T-cell (primary cell): ENCODE data around the gene UTS2B. TPM values are rescaled to one million over a fixed set of nuclear protein-coding genes. Genes with fewer than 3 reads are reported as not detected.

Source experiments
- ATAC-seq, 4 experiments: fragments of 200-7000 bp in 3 of 4; fragments of 150-1000 bp in 1 of 4; cut with Tn5 transposase; replicated peaks in 1 of 4; 1 replicate in 3 of 4; 2 replicates in 1 of 4; pipeline ENCODE4 v1.10.0; 2021; ENCODE audit warnings: moderate library complexity in 3 of 4, mild to moderate bottlenecking in 2 of 4, moderate number of reproducible peaks in 1 of 4
- CTCF ChIA-PET, 2 donors: fragments of 300-600 bp; sonication (Branson Sonifier 250); formaldehyde crosslinking; loops; one replicate each; lab custom pipeline; 2022; ENCODE audit warnings: antibody characterized with exemption in 2 of 2; lab: Charles Lee
- POLR2A ChIA-PET, 2 donors: fragments of 300-600 bp; sonication (Branson Sonifier 250); formaldehyde crosslinking; loops; one replicate each; lab custom pipeline; 2022; ENCODE audit warnings: antibody characterized with exemption in 2 of 2; lab: Charles Lee
- DNase-seq, 35 experiments: peaks; one replicate each; pipeline versions ENCODE4 v3.0.0 to v3.0.0-alpha.2; 2013 to 2023
- H3K27ac ChIP-seq: one replicate; pipeline ENCODE4 v1.5.1; 2013; ENCODE audit warnings: low read length
- H3K27me3 ChIP-seq, 2 experiments: replicated peaks in 1 of 2; 1 replicate in 1 of 2; 2 replicates in 1 of 2; pipeline versions ENCODE4 v1.6.1 to v1.7.0; 2013; ENCODE audit warnings: low read length in 1 of 2, mixed read lengths in 1 of 2; ENCODE audit not compliant: control insufficient read depth in 2 of 2, insufficient read depth in 2 of 2; ENCODE audit errors: extremely low read depth in 1 of 2
- H3K36me3 ChIP-seq, 2 donors: 1 replicate in 1 of 2; 2 replicates in 1 of 2; pipeline versions ENCODE4 v1.6.1 to v1.7.0; 2013; ENCODE audit warnings: low read length in 1 of 2; ENCODE audit not compliant: control insufficient read depth in 2 of 2, insufficient read depth in 1 of 2; ENCODE audit errors: extremely low read depth in 1 of 2
- H3K4me1 ChIP-seq, 2 experiments: 1 replicate in 1 of 2; 2 replicates in 1 of 2; pipeline versions ENCODE4 v1.6.1 to v1.7.0; 2013; ENCODE audit warnings: low read length in 2 of 2, mixed read lengths in 1 of 2; ENCODE audit not compliant: insufficient read depth in 2 of 2, control insufficient read depth in 1 of 2; ENCODE audit errors: extremely low read depth in 1 of 2
- H3K4me3 ChIP-seq, 2 donors: 1 replicate in 1 of 2; 2 replicates in 1 of 2; pipeline versions ENCODE4 v1.5.1 to v1.7.0; 2013; ENCODE audit warnings: mild to moderate bottlenecking in 2 of 2, low read length in 1 of 2, moderate library complexity in 1 of 2; ENCODE audit not compliant: control insufficient read depth in 1 of 2; ENCODE audit errors: extremely low read depth in 1 of 2
- H3K9me3 ChIP-seq: 2 replicates; pipeline ENCODE4 v1.7.0; 2013
- H3K27ac Mint-ChIP-seq, 2 donors: one replicate each; pipeline ENCODE4 v1.8.0; 2020 to 2021; ENCODE audit warnings: mild to moderate bottlenecking in 2 of 2, mixed read lengths in 2 of 2
- H3K27me3 Mint-ChIP-seq, 2 donors: one replicate each; pipeline ENCODE4 v1.8.0; 2021 to 2022; ENCODE audit warnings: mixed read lengths in 2 of 2
- H3K36me3 Mint-ChIP-seq: one replicate; pipeline ENCODE4 v1.8.0; 2021; ENCODE audit warnings: mixed read lengths
- H3K4me1 Mint-ChIP-seq, 3 donors: one replicate each; pipeline ENCODE4 v1.8.0; 2020 to 2022; ENCODE audit warnings: mixed read lengths in 3 of 3, mild to moderate bottlenecking in 1 of 3
- H3K4me3 Mint-ChIP-seq, 3 donors: one replicate each; pipeline ENCODE4 v1.8.0; 2020 to 2022; ENCODE audit warnings: mild to moderate bottlenecking in 3 of 3, mixed read lengths in 3 of 3, moderate library complexity in 3 of 3
- H3K9me3 Mint-ChIP-seq, 3 donors: one replicate each; pipeline ENCODE4 v1.8.0; 2020 to 2022; ENCODE audit warnings: mixed read lengths in 3 of 3
- WGBS: methylation state at CpG from one replicate; pipeline ENCODE4 v1.1.5; 2013; ENCODE audit warnings: missing lambda C conversion rate; ENCODE audit not compliant: insufficient coverage; 5-methylcytosine and 5-hydroxymethylcytosine counted together
- total RNA-seq, 35 experiments: library from RNA in 6 of 35; stranded (reverse) in 6 of 35; fragments of 120-200 nt in 1 of 35; gene quantifications; one replicate each; pipeline versions ENCODE4 v1.2.1 to v1.2.4 and lab custom pipeline; 2013 to 2026

Gene UTS2B
- total RNA-seq, 5 donors from 2014 or later (not counting 1 experiment from before 2014, with no cell fraction given), result 0.32 to 0.36 TPM; not detected in 3

DNA sequence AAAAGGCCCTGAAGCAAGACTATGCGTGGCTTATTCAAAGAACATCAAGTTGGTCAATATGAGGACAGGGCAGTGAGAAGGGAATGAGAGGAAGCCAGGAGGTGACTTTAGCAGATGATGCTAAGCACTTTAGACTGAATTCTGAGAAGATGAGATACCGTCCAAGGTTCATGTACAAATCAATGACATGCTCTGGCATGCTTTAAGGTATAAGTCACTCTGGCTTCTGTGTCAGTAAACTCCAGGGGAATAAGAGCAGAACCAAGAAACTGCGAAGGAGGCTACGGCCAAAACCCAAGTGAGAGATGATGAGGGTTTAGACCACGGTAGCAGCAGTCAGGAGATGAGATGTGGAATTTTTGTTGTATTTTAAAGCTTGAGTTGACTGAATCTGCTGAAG, 10.0 kb downstream of the UTS2B start:
- ATAC-seq (no peak), DNase-seq (no peak)
- Histone ChIP-seq H3K27me3 (no peaks in the 10 kb centered on the region), H3K4me1 (no peaks in the 10 kb centered on the region), H3K4me3 (no peak overlapping the region), H3K36me3 (no peaks in the 10 kb centered on the region), H3K27ac (no peak overlapping the region), H3K9me3 (no peaks in the 10 kb centered on the region)
- Mint-ChIP-seq H3K36me3 (no peaks in the 10 kb centered on the region), H3K4me1 (no peaks in the 10 kb centered on the region), H3K9me3 (peaks cover 0 to 4% (median 0%) of the 10 kb centered on the region in 3 donors), H3K27ac (no peak overlapping the region), H3K27me3 (peaks cover 0 to 6% of the 10 kb centered on the region in 2 donors), H3K4me3 (no peak overlapping the region)
- CTCF ChIA-PET, result no interaction called here
- WGBS, result 81% methylated on average over 5 of the region's 5 CpGs
- POLR2A ChIA-PET, result no interaction called here

- Histone ChIP-seq H3K27me3 (no peaks in the 10 kb centered on the region), H3K27ac (no peak overlapping the region), H3K36me3 (no peaks in the 10 kb centered on the region), H3K4me1 (no peaks in the 10 kb centered on the region), H3K4me3 (no peak overlapping the region), H3K9me3 (no peaks in the 10 kb centered on the region)
- H3K4me1 Mint-ChIP-seq, result no peaks in the 10 kb centered on the region
- CTCF ChIA-PET, result no interaction called here
- H3K36me3 Mint-ChIP-seq, result no peaks in the 10 kb centered on the region
- DNase-seq (no peak), ATAC-seq (no peak)
- H3K9me3 Mint-ChIP-seq, result no peaks in the 10 kb centered on the region
- no peak overlapping the region for H3K4me3 Mint-ChIP-seq
- 97% methylated on average over 28 of the region's 40 CpGs for WGBS
- H3K27ac Mint-ChIP-seq, result no peak overlapping the region
- H3K27me3 Mint-ChIP-seq, result peaks cover 0 to 4% of the 10 kb centered on the region in 2 donors
- POLR2A ChIA-PET, result no interaction called here
Measured at GRCh38 chr3:191316876-191317603, 13.3 kb downstream of the UTS2B start.

- 70% methylated on average over 3 of the region's 5 CpGs for WGBS
- POLR2A ChIA-PET, result interaction anchor here in 1 of 2 donors (0.8 kb wide), 1 partner anchor 28 kb away, joined by 4 read pairs; no protein-coding TSS in a partner anchor
- CTCF ChIA-PET, result no interaction called here
- ATAC-seq, result no peak
- no peaks in the 10 kb centered on the region for H3K4me1 Mint-ChIP-seq
- H3K27me3 Mint-ChIP-seq, result no peaks in the 10 kb centered on the region
- no peaks in the 10 kb centered on the region for H3K36me3 Mint-ChIP-seq
- no peaks in the 10 kb centered on the region for H3K36me3 ChIP-seq
- no peak overlapping the region for H3K4me3 ChIP-seq
- no peaks in the 10 kb centered on the region for H3K4me1 ChIP-seq
- H3K9me3 ChIP-seq, result no peaks in the 10 kb centered on the region
- H3K27me3 ChIP-seq, result no peaks in the 10 kb centered on the region
- H3K9me3 Mint-ChIP-seq, result no peaks in the 10 kb centered on the region
- no peak overlapping the region for H3K4me3 Mint-ChIP-seq
- H3K27ac Mint-ChIP-seq, result no peak overlapping the region
- H3K27ac ChIP-seq, result no peak overlapping the region
- DNase-seq, result no peak
Measured at GRCh38 chr3:191314109-191314728, 16.1 kb downstream of the UTS2B start.

- Histone ChIP-seq H3K27ac (no peak overlapping the region), H3K27me3 (no peaks in the 10 kb centered on the region), H3K4me3 (no peak overlapping the region), H3K36me3 (no peaks in the 10 kb centered on the region), H3K4me1 (no peaks in the 10 kb centered on the region), H3K9me3 (no peaks in the 10 kb centered on the region)
- Mint-ChIP-seq H3K27ac (no peak overlapping the region), H3K4me3 (no peak overlapping the region), H3K9me3 (no peaks in the 10 kb centered on the region), H3K4me1 (no peaks in the 10 kb centered on the region), H3K36me3 (no peaks in the 10 kb centered on the region), H3K27me3 (no peaks in the 10 kb centered on the region)
- CTCF ChIA-PET, result no interaction called here
- no CpG with 5 or more reads among the region's 2 CpGs for WGBS
- ATAC-seq, result no peak
- POLR2A ChIA-PET, result no interaction called here
- DNase-seq, result no peak
Measured at GRCh38 chr3:191313296-191313695, 17.0 kb downstream of the UTS2B start.

DNA sequence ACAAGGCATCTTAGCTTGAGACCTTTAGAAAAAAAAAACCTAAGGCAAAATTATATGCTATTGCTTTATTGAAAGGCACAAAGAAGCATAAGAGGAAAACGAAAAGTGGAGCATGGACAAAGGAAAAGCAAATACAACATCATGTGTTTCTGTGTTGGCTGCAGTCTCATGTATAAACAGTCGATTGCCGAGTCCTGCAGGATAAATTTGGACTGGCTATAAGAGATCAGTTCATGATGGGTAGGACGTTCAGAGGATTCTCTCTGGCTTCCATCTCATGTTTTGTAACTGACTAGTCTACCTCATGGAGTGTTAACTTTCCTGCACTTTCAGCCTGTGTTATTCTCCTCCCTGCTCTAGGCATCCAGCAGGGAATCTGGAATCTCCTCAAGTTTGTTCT, 23.0 kb downstream of the UTS2B start:
- no peaks in the 10 kb centered on the region for H3K9me3 Mint-ChIP-seq
- no peak overlapping the region for H3K27ac Mint-ChIP-seq
- CTCF ChIA-PET, result no interaction called here
- WGBS, result 82% methylated on average over 4 of the region's 4 CpGs
- H3K27me3 Mint-ChIP-seq, result no peaks in the 10 kb centered on the region
- no peaks in the 10 kb centered on the region for H3K4me1 ChIP-seq
- H3K36me3 ChIP-seq, result no peaks in the 10 kb centered on the region
- H3K4me3 ChIP-seq, result no peak overlapping the region
- H3K4me3 Mint-ChIP-seq, result no peak overlapping the region
- no peak overlapping the region for H3K27ac ChIP-seq
- H3K36me3 Mint-ChIP-seq, result no peaks in the 10 kb centered on the region
- POLR2A ChIA-PET, result no interaction called here
- ATAC-seq (no peak), DNase-seq (no peak)
- no peaks in the 10 kb centered on the region for H3K4me1 Mint-ChIP-seq
- H3K9me3 ChIP-seq, result no peaks in the 10 kb centered on the region
- H3K27me3 ChIP-seq, result no peaks in the 10 kb centered on the region

GRCh38 chr3:191306428-191306827, 23.9 kb downstream of the UTS2B start:
- Mint-ChIP-seq H3K27me3 (no peaks in the 10 kb centered on the region), H3K36me3 (no peaks in the 10 kb centered on the region), H3K9me3 (no peaks in the 10 kb centered on the region), H3K4me1 (no peaks in the 10 kb centered on the region), H3K27ac (no peak overlapping the region), H3K4me3 (no peak overlapping the region)
- Histone ChIP-seq H3K27ac (no peak overlapping the region), H3K36me3 (no peaks in the 10 kb centered on the region), H3K27me3 (no peaks in the 10 kb centered on the region), H3K4me3 (no peak overlapping the region), H3K9me3 (no peaks in the 10 kb centered on the region), H3K4me1 (no peaks in the 10 kb centered on the region)
- ATAC-seq (no peak), DNase-seq (no peak)
- no CpG with 5 or more reads among the region's 4 CpGs for WGBS
- ChIA-PET CTCF (no interaction called here), POLR2A (no interaction called here)
